ENCODE measurements around the gene PRTN3.

Gene PRTN3

GRCh38 chr19:881385-882071 lies 40.7 kb downstream of the PRTN3 start:
- H3K4me1 ChIP-seq, result no peaks in the 10 kb centered on the region
- H3K27me3 ChIP-seq, result no peaks in the 10 kb centered on the region
- no peak overlapping the region for H3K9ac ChIP-seq
- no peak overlapping the region for H3K27ac ChIP-seq
- peaks cover 84% of the 10 kb centered on the region for H3K36me3 ChIP-seq
- no peak overlapping the region for H3K4me2 ChIP-seq
- TF ChIP-seq Cebpa-rat (IDR thresholded peaks at IDR 0.05), result no peak
- H3K4me3 ChIP-seq, result no peak overlapping the region
- peaks cover 39% of the 10 kb centered on the region for H4K20me1 ChIP-seq
- no peaks in the 10 kb centered on the region for H3K9me3 ChIP-seq

- Histone ChIP-seq H4K20me1 (peaks cover 42% of the 10 kb centered on the region), H3K36me3 (peaks cover 90% of the 10 kb centered on the region), H3K4me2 (no peak overlapping the region), H3K27ac (no peak overlapping the region), H3K9me3 (no peaks in the 10 kb centered on the region), H3K27me3 (no peaks in the 10 kb centered on the region), H3K9ac (no peak overlapping the region), H3K4me3 (no peak overlapping the region), H3K4me1 (no peaks in the 10 kb centered on the region)
- TF ChIP-seq Cebpa-rat (IDR thresholded peaks at IDR 0.05), result no peak
Measured at GRCh38 chr19:882871-883497, 42.2 kb downstream of the PRTN3 start.

GRCh38 chr19:883661-884211 lies 42.9 kb downstream of the PRTN3 start:
- peaks cover 47% of the 10 kb centered on the region for H4K20me1 ChIP-seq
- H3K27me3 ChIP-seq, result no peaks in the 10 kb centered on the region
- TF ChIP-seq Cebpa-rat (IDR thresholded peaks at IDR 0.05), result no peak
- no peak overlapping the region for H3K9ac ChIP-seq
- no peaks in the 10 kb centered on the region for H3K4me1 ChIP-seq
- H3K4me2 ChIP-seq, result no peak overlapping the region
- no peak overlapping the region for H3K4me3 ChIP-seq
- peaks cover 97% of the 10 kb centered on the region for H3K36me3 ChIP-seq
- H3K27ac ChIP-seq, result no peak overlapping the region
- H3K9me3 ChIP-seq, result no peaks in the 10 kb centered on the region

- no peaks in the 10 kb centered on the region for H3K4me1 ChIP-seq
- no peaks in the 10 kb centered on the region for H3K27me3 ChIP-seq
- H3K36me3 ChIP-seq, result peaks cover 100% of the 10 kb centered on the region
- no peak overlapping the region for H3K27ac ChIP-seq
- no peak overlapping the region for H3K4me3 ChIP-seq
- peaks cover 56% of the 10 kb centered on the region for H4K20me1 ChIP-seq
- no peak overlapping the region for H3K4me2 ChIP-seq
- no peak overlapping the region; the same call in 1 of the 2 replicates for H3K9ac ChIP-seq
- H3K9me3 ChIP-seq, result no peaks in the 10 kb centered on the region
- no peak for TF ChIP-seq Cebpa-rat (IDR thresholded peaks at IDR 0.05)
Measured at GRCh38 chr19:884420-885211, 43.8 kb downstream of the PRTN3 start.

- Histone ChIP-seq H3K9ac (no peak overlapping the region), H3K36me3 (peaks cover 100% of the 10 kb centered on the region), H3K4me3 (no peak overlapping the region), H3K4me2 (no peak overlapping the region), H3K27ac (no peak overlapping the region), H3K4me1 (no peaks in the 10 kb centered on the region), H3K9me3 (no peaks in the 10 kb centered on the region), H4K20me1 (peaks cover 66% of the 10 kb centered on the region; the same call in 1 of the 2 replicates), H3K27me3 (no peaks in the 10 kb centered on the region)
- no peak for TF ChIP-seq Cebpa-rat (IDR thresholded peaks at IDR 0.05)
Measured at GRCh38 chr19:885536-886224, 44.9 kb downstream of the PRTN3 start.

- H3K4me3 ChIP-seq, result no peak overlapping the region
- no peaks in the 10 kb centered on the region for H3K9me3 ChIP-seq
- peaks cover 66% of the 10 kb centered on the region for H4K20me1 ChIP-seq
- no peaks in the 10 kb centered on the region for H3K27me3 ChIP-seq
- peaks cover 93% of the 10 kb centered on the region for H3K36me3 ChIP-seq
- TF ChIP-seq Cebpa-rat (IDR thresholded peaks at IDR 0.05), result no peak
- no peak overlapping the region for H3K9ac ChIP-seq
- no peak overlapping the region for H3K27ac ChIP-seq
- peaks cover 4% of the 10 kb centered on the region; the same call in 1 of the 2 replicates for H3K4me1 ChIP-seq
- H3K4me2 ChIP-seq, result no peak overlapping the region
Measured at GRCh38 chr19:887072-887471, 46.3 kb downstream of the PRTN3 start.

GRCh38 chr19:887599-887998 lies 46.8 kb downstream of the PRTN3 start:
- Histone ChIP-seq H3K9me3 (no peaks in the 10 kb centered on the region), H3K4me3 (no peak overlapping the region), H3K27me3 (no peaks in the 10 kb centered on the region), H3K27ac (no peak overlapping the region), H3K9ac (no peak overlapping the region), H3K4me1 (peaks cover 5% of the 10 kb centered on the region; the same call in 1 of the 2 replicates), H4K20me1 (peaks cover 66% of the 10 kb centered on the region), H3K36me3 (peaks cover 88% of the 10 kb centered on the region), H3K4me2 (no peak overlapping the region)
- no peak for TF ChIP-seq Cebpa-rat (IDR thresholded peaks at IDR 0.05)

- Histone ChIP-seq H3K27me3 (no peaks in the 10 kb centered on the region), H4K20me1 (peaks cover 66% of the 10 kb centered on the region), H3K9ac (no peak overlapping the region), H3K36me3 (peaks cover 76% of the 10 kb centered on the region), H3K4me1 (peaks cover 10% of the 10 kb centered on the region), H3K4me3 (no peak overlapping the region), H3K27ac (no peak overlapping the region), H3K4me2 (no peak overlapping the region), H3K9me3 (no peaks in the 10 kb centered on the region)
- no peak for TF ChIP-seq Cebpa-rat (IDR thresholded peaks at IDR 0.05)
Measured at GRCh38 chr19:888581-889385, 48.0 kb downstream of the PRTN3 start.

All from BLaER1 (cell line).